ENCODE measurements around the gene CCDC102B. TPM values are rescaled to one million over a fixed set of nuclear protein-coding genes. Genes with fewer than 3 reads are reported as not detected.
A peak's percentile ranks its signal among the peaks of the same experiment; 100 is the strongest.

Gene CCDC102B
- total RNA-seq, 1 experiment from 2014 or later = 2.4 TPM

- Histone ChIP-seq H3K4me2 (ENCODE audit: low read length) (no peak overlapping the region), H3K9me2 (replicated peaks; ENCODE audit: low read length) (no peaks in the 10 kb centered on the region), H3K79me2 (ENCODE audit: low read length) (no peaks in the 10 kb centered on the region), H3K4me3 (ENCODE audit: low read length) (no peak overlapping the region), H3K9me3 (ENCODE audit: low read length) (no peaks in the 10 kb centered on the region), H3K27ac (ENCODE audit: low read length) (no peak overlapping the region), H4K20me1 (ENCODE audit: low read length) (no peaks in the 10 kb centered on the region), H3K9ac (ENCODE audit: low read length) (no peak overlapping the region), H3K4me1 (ENCODE audit: insufficient read depth, low read length) (no peaks in the 10 kb centered on the region), H3F3A (ENCODE audit: low read length, unreplicated experiment) (no peaks in the 10 kb centered on the region), H3K36me3 (ENCODE audit: low read depth, low read length) (no peaks in the 10 kb centered on the region), H2AFZ (ENCODE audit: low read length) (no peak overlapping the region), H3K27me3 (ENCODE audit: low read length) (no peaks in the 10 kb centered on the region)
- POLR2A ChIA-PET (ENCODE audit: unreplicated experiment) = no interaction called here
- DNase-seq (no peak), ATAC-seq (no peak; the same call in 1 of the 2 replicates)
- CTCF ChIA-PET = no interaction called here
- BruUV-seq (replicated peaks) = no TSS peak
- intact Hi-C loops (cut with micrococcal nuclease) = no loop called here
- TF ChIP-seq CTCF (conservative IDR thresholded peaks at IDR 0.05; ENCODE audit: low read depth, low read length) (no peak), EZH2phosphoT487 (IDR thresholded peaks at IDR 0.05; ENCODE audit: borderline replicate concordance, low read length) (no peak), EZH2 (IDR thresholded peaks at IDR 0.05; ENCODE audit: low read length, unreplicated experiment) (no peak)
Measured at GRCh38 chr18:68956650-68957049, 158.8 kb downstream of the CCDC102B start.

- no peak overlapping the region for H3K27ac ChIP-seq (ENCODE audit: low read length)
- ChIA-PET CTCF (no interaction called here), POLR2A (ENCODE audit: unreplicated experiment) (no interaction called here)
- H3K9ac ChIP-seq (ENCODE audit: low read length) = no peak overlapping the region
- no peak for DNase-seq
- BruUV-seq (replicated peaks) = no TSS peak
- H3K4me2 ChIP-seq (ENCODE audit: low read length) = no peak overlapping the region
- intact Hi-C loops (cut with micrococcal nuclease) = no loop called here
- H4K20me1 ChIP-seq (ENCODE audit: low read length) = no peaks in the 10 kb centered on the region
- TF ChIP-seq CTCF (conservative IDR thresholded peaks at IDR 0.05; ENCODE audit: low read depth, low read length) (no peak), EZH2 (IDR thresholded peaks at IDR 0.05; ENCODE audit: low read length, unreplicated experiment) (no peak), EZH2phosphoT487 (IDR thresholded peaks at IDR 0.05; ENCODE audit: borderline replicate concordance, low read length) (no peak)
- H3K9me3 ChIP-seq (ENCODE audit: low read length) = no peaks in the 10 kb centered on the region
- H3K27me3 ChIP-seq (ENCODE audit: low read length) = no peaks in the 10 kb centered on the region
- H3K79me2 ChIP-seq (ENCODE audit: low read length) = no peaks in the 10 kb centered on the region
- ATAC-seq = no peak
- H3K9me2 ChIP-seq (replicated peaks; ENCODE audit: low read length) = no peaks in the 10 kb centered on the region
- H3K4me1 ChIP-seq (ENCODE audit: insufficient read depth, low read length) = no peaks in the 10 kb centered on the region
- no peaks in the 10 kb centered on the region for H3K36me3 ChIP-seq (ENCODE audit: low read depth, low read length)
- H3F3A ChIP-seq (ENCODE audit: low read length, unreplicated experiment) = no peaks in the 10 kb centered on the region
- H3K4me3 ChIP-seq (ENCODE audit: low read length) = no peak overlapping the region
- H2AFZ ChIP-seq (ENCODE audit: low read length) = no peak overlapping the region
Measured at GRCh38 chr18:68960355-68960754, 162.5 kb downstream of the CCDC102B start.

GRCh38 chr18:68962623-68963022 lies 164.7 kb downstream of the CCDC102B start:
- intact Hi-C loops (cut with micrococcal nuclease) = no loop called here
- peak; percentile 27 for DNase-seq
- Histone ChIP-seq H3K9me2 (replicated peaks; ENCODE audit: low read length) (no peaks in the 10 kb centered on the region; the same call in 1 of the 2 replicates), H3K4me1 (ENCODE audit: insufficient read depth, low read length) (no peaks in the 10 kb centered on the region), H3K9me3 (ENCODE audit: low read length) (no peaks in the 10 kb centered on the region), H3K9ac (ENCODE audit: low read length) (no peak overlapping the region), H3K4me3 (ENCODE audit: low read length) (no peak overlapping the region), H2AFZ (ENCODE audit: low read length) (no peak overlapping the region), H3K36me3 (ENCODE audit: low read depth, low read length) (no peaks in the 10 kb centered on the region), H3K27me3 (ENCODE audit: low read length) (no peaks in the 10 kb centered on the region), H4K20me1 (ENCODE audit: low read length) (no peaks in the 10 kb centered on the region), H3K27ac (ENCODE audit: low read length) (no peak overlapping the region), H3K79me2 (ENCODE audit: low read length) (no peaks in the 10 kb centered on the region), H3K4me2 (ENCODE audit: low read length) (no peak overlapping the region), H3F3A (ENCODE audit: low read length, unreplicated experiment) (no peaks in the 10 kb centered on the region)
- ChIA-PET POLR2A (ENCODE audit: unreplicated experiment) (no interaction called here), CTCF (no interaction called here)
- TF ChIP-seq EZH2 (IDR thresholded peaks at IDR 0.05; ENCODE audit: low read length, unreplicated experiment) (no peak), CTCF (conservative IDR thresholded peaks at IDR 0.05; ENCODE audit: low read depth, low read length) (no peak), EZH2phosphoT487 (IDR thresholded peaks at IDR 0.05; ENCODE audit: borderline replicate concordance, low read length) (no peak)
- ATAC-seq = peak; percentile 93
- no TSS peak for BruUV-seq (replicated peaks)
